GM20000 (cell line): ENCODE data around the gene C2orf81.

ENCODE experiments used
- DNase-seq: peaks from one replicate; pipeline ENCODE4 v3.0.0; 2012; ENCODE audit warnings: low spot score
- TF ChIP-seq, protein P1 (sequence below): IDR thresholded peaks from 2 replicates; pipeline ENCODE4 v1.5.1; 2012; ENCODE audit warnings: mild to moderate bottlenecking, control low read depth; ENCODE audit errors: extremely low read depth, missing control alignments

C2orf81 gene

DNA sequence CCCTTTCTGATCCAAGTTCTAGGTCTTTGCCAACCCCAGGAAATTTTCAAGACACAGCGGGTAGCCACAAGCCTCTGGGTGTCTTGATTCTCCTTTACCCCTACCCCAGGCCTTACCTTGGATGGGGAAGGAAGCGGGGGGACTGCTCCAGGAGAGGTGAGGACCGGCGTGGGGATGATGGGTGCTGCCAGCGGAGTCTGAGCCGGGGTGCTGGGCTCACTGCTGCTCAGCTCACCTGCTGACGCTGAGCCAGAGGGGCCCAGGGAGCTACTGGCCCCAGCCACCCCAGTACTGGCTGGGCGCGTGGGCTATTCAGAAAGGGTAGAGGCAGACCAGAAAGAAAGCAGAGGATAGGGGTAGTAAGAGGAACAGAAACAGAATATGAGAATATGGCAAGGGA is 50.0 kb downstream of the C2orf81 start:
- no peak for DNase-seq
- TF ChIP-seq, protein P1, sequence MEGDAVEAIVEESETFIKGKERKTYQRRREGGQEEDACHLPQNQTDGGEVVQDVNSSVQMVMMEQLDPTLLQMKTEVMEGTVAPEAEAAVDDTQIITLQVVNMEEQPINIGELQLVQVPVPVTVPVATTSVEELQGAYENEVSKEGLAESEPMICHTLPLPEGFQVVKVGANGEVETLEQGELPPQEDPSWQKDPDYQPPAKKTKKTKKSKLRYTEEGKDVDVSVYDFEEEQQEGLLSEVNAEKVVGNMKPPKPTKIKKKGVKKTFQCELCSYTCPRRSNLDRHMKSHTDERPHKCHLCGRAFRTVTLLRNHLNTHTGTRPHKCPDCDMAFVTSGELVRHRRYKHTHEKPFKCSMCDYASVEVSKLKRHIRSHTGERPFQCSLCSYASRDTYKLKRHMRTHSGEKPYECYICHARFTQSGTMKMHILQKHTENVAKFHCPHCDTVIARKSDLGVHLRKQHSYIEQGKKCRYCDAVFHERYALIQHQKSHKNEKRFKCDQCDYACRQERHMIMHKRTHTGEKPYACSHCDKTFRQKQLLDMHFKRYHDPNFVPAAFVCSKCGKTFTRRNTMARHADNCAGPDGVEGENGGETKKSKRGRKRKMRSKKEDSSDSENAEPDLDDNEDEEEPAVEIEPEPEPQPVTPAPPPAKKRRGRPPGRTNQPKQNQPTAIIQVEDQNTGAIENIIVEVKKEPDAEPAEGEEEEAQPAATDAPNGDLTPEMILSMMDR = no peak

DNA sequence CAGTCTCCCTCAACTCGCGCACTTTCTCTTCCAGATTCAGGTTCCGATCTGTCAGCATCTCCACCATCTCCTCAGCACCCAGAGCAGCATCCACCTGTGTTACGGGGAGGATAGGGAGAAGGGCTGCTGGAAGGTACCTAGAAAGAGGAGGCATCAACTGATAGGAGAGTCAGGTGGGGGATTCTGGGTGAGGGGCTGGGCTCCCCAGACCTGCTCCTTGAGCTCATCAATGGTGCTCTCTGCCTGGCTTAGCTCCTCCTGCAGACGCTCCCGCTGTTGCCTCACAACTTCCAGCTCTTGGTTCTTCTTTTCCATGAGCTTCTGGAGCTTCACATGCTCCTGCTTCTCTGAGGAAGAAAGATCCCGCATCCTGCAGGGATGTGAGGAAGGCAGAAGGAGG is 51.4 kb downstream of the C2orf81 start:
- TF ChIP-seq, protein P1 = no peak
- DNase-seq = no peak

DNA sequence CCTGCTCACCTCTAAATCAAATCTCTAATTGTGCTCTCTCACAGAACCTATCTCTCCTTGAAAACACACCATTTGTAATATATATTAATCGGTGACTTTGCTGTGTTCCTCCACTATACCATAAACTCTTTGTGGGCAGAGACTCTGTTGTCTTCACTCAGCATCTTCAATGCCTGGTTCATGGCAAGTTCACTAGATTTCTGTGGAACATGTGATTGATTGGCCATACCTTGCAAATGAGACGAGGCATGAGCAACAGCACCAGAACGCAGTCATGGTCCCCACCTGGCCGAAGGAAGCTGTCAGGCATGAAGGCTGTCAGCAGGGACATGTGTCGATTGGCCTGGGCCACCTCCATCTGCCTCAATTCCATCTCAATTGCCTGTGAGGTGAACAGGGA is 52.9 kb downstream of the C2orf81 start:
- TF ChIP-seq, protein P1 = no peak
- DNase-seq = no peak

DNA sequence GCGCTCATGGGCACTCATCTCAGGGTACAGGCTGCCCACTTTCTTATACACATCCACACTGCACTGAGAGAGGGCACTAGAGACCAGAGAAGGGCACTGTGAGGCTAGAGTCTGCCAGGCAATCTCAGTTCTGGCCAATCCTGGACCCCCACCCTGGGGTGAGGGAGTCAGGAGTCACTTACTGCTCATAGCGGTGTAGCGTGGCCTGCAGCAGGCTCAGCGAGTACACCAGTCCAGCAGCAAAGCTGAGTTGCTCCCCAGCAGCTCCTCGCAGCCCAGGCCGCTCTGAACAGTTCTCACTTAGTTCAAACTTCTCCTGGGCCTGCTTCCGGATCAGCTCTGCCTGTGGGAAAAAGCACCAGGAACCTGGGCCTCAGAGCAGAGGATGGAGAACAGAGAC is 53.6 kb downstream of the C2orf81 start:
- TF ChIP-seq, protein P1 = no peak

DNA sequence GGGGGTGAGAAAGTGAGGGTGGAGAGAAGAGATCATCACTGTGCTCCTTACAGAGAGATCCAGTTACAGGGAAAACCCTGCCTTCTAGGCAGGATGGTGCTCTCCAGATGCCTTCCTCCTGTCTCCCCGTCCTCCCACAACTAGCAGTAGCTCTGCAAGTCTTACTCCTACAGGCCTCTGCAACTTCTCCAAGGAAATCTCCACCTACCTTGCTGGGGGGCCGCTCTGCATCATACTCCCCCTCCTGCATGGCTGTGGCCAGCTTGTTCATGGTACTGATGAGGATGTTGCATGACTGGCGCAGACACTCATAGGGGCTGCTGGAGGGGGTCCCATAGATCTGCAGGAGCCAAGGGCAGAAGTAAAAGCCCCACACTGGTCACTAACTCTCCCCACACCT is 55.4 kb downstream of the C2orf81 start:
- TF ChIP-seq, protein P1 = no peak
- DNase-seq = no peak

More for the DNA sequence above, 53.6 kb downstream of the C2orf81 start:
- no peak for DNase-seq

DNA sequence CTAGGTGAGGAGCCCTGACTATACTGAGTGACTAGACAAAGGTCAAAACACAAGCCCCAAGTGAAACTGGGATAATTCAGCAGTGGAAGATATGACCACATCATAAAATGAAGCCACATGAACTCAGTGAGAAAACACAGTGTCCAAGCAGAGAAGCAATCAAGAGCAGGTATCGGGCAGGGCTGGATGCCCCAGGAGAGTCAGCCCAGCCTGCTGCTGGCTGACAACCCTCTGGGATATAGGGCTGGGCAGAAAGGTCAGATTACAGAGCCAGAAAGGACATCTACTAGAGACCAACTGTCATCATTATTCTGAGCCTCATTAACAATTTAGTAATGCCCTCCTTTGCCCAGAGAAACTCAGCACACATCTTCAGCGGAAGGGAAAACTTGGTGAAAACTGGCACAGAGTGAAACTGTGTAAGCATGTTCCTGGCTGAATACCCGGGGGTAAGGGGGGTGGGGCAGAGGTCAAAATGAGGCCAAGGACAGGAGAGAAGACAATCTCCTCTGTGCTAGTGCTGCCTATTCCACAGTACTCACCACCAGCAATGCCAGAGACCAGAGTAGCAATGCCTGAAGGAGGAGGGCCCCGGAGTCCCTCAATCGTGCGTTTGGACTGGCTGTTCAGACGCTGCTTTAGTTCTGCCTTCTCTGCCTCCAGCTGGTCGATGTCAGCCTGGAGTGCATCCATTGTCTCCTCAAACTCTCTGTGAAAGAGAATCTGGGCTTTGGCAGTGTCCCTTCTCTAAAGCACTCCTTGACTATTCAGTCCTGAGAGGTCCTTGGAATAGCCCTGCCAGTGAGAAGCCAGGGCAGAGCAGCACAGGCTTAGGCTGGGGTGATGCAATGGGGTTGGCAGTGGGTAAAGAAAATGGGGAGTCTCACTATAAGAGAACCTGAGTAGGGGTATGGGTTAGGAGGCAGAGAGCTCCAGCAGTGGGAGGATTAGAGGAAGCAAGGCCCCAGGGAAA is 56.6 kb downstream of the C2orf81 start:
- no peak for DNase-seq

More for the DNA sequence above, 56.6 kb downstream of the C2orf81 start:
- TF ChIP-seq, protein P1 = no peak
